H9 (cell line): ENCODE data around the gene RIT2. TPM values are rescaled to one million over a fixed set of nuclear protein-coding genes. Genes with fewer than 3 reads are reported as not detected.

ENCODE experiments used
- DNase-seq: peaks from one replicate; pipeline ENCODE4 v3.0.0-alpha.2; 2017
- H2AFZ ChIP-seq: one replicate; pipeline ENCODE4 v1.6.1; 2013; ENCODE audit warnings: mild to moderate bottlenecking, low read length, control low read depth, moderate library complexity
- H2AK5ac ChIP-seq: 2 replicates; pipeline ENCODE4 v1.6.1; 2013; ENCODE audit warnings: low read length, control low read depth, mixed read lengths; ENCODE audit not compliant: insufficient read length
- H2BK120ac ChIP-seq: one replicate; pipeline ENCODE4 v1.6.1; 2013; ENCODE audit warnings: low read depth, mild to moderate bottlenecking, low read length, control low read depth, inconsistent platforms; ENCODE audit not compliant: poor library complexity, severe bottlenecking
- H2BK12ac ChIP-seq: 2 replicates; pipeline ENCODE4 v1.6.1; 2013; ENCODE audit warnings: low read length, control low read depth, mixed read lengths, low read depth; ENCODE audit not compliant: insufficient read length
- H2BK15ac ChIP-seq: 2 replicates; pipeline ENCODE4 v1.6.1; 2013; ENCODE audit warnings: low read depth, low read length, control low read depth
- H2BK20ac ChIP-seq: one replicate; pipeline ENCODE4 v1.6.1; 2013; ENCODE audit warnings: low read depth, mild to moderate bottlenecking, low read length, control low read depth, inconsistent platforms; ENCODE audit not compliant: poor library complexity, severe bottlenecking
- H2BK5ac ChIP-seq: 2 replicates; pipeline ENCODE4 v1.6.1; 2013; ENCODE audit warnings: low read length, control low read depth, mixed read lengths; ENCODE audit not compliant: insufficient read length
- H3K14ac ChIP-seq: 2 replicates; pipeline ENCODE4 v1.6.1; 2013; ENCODE audit warnings: low read length, control low read depth; ENCODE audit not compliant: insufficient read depth
- H3K18ac ChIP-seq: 2 replicates; pipeline ENCODE4 v1.6.1; 2013; ENCODE audit warnings: low read depth, mild to moderate bottlenecking, mixed read lengths, low read length, control low read depth; ENCODE audit not compliant: insufficient read length
- H3K23ac ChIP-seq: 2 replicates; pipeline ENCODE4 v1.6.1; 2013; ENCODE audit warnings: low read length, control low read depth, mixed read lengths, low read depth; ENCODE audit not compliant: insufficient read length
- H3K23me2 ChIP-seq: 2 replicates; pipeline ENCODE4 v1.6.1; 2013; ENCODE audit warnings: low read depth, mild to moderate bottlenecking, mixed read lengths, low read length, control low read depth; ENCODE audit not compliant: insufficient read length, poor library complexity, severe bottlenecking
- H3K27ac ChIP-seq: 2 replicates; pipeline ENCODE4 v1.5.1; 2013; ENCODE audit warnings: low read length, control low read depth, mixed read lengths, low read depth; ENCODE audit not compliant: insufficient read length
- H3K27me3 ChIP-seq: 2 replicates; pipeline ENCODE4 v1.6.1; 2013; ENCODE audit warnings: low read length, control low read depth, inconsistent platforms; ENCODE audit not compliant: insufficient read depth
- H3K4ac ChIP-seq: 2 replicates; pipeline ENCODE4 v1.6.1; 2013; ENCODE audit warnings: low read depth, mild to moderate bottlenecking, control low read depth, inconsistent platforms, low read length, moderate library complexity
- H3K4me1 ChIP-seq: 2 replicates; pipeline ENCODE4 v1.6.1; 2013; ENCODE audit warnings: low read length, control low read depth, inconsistent platforms; ENCODE audit not compliant: insufficient read depth
- H3K4me2 ChIP-seq: 2 replicates; pipeline ENCODE4 v1.6.1; 2013; ENCODE audit warnings: low read length, control low read depth, mixed read lengths; ENCODE audit not compliant: insufficient read length, insufficient read depth
- H3K56ac ChIP-seq: 2 replicates; pipeline ENCODE4 v1.6.1; 2013; ENCODE audit warnings: low read depth, mild to moderate bottlenecking, mixed read lengths, low read length, control low read depth; ENCODE audit not compliant: insufficient read length
- H3K79me1 ChIP-seq: 2 replicates; pipeline ENCODE4 v1.6.1; 2013; ENCODE audit warnings: low read depth, mild to moderate bottlenecking, moderate library complexity, low read length, control low read depth, inconsistent platforms; ENCODE audit not compliant: insufficient read depth, poor library complexity, severe bottlenecking
- H3K79me2 ChIP-seq: 2 replicates; pipeline ENCODE4 v1.6.1; 2013; ENCODE audit warnings: low read length, control low read depth, inconsistent platforms; ENCODE audit not compliant: insufficient read depth
- H3K9ac ChIP-seq: 2 replicates; pipeline ENCODE4 v1.6.1; 2013; ENCODE audit warnings: low read length, control low read depth, mixed read lengths; ENCODE audit not compliant: insufficient read length; ENCODE audit errors: extremely low read depth
- H3K9me3 ChIP-seq: one replicate; pipeline ENCODE4 v1.6.1; 2013; ENCODE audit warnings: low read depth, low read length, inconsistent platforms; ENCODE audit not compliant: control insufficient read depth
- H3T11ph ChIP-seq: one replicate; pipeline ENCODE4 v1.6.1; 2013; ENCODE audit warnings: mild to moderate bottlenecking, low read length, control low read depth, inconsistent platforms
- H4K20me1 ChIP-seq: one replicate; pipeline ENCODE4 v1.6.1; 2013; ENCODE audit not compliant: control insufficient read depth, insufficient read length, insufficient read depth
- H4K5ac ChIP-seq: 2 replicates; pipeline ENCODE4 v1.6.1; 2013; ENCODE audit warnings: low read depth, mild to moderate bottlenecking, mixed read lengths, low read length, control low read depth; ENCODE audit not compliant: insufficient read length
- H4K8ac ChIP-seq: replicated peaks from 2 replicates; pipeline ENCODE4 v1.6.1; 2013; ENCODE audit warnings: low read length, control low read depth, mixed read lengths, low read depth; ENCODE audit not compliant: insufficient read length
- H4K91ac ChIP-seq: 2 replicates; pipeline ENCODE4 v1.6.1; 2013; ENCODE audit warnings: low read depth, mild to moderate bottlenecking, moderate library complexity, mixed read lengths, low read length, control low read depth; ENCODE audit not compliant: insufficient read length
- H3K27ac Mint-ChIP-seq, 3 experiments: 2 replicates in 2 of 3; 3 replicates in 1 of 3; pipeline ENCODE4 v1.8.0; 2020 to 2021; ENCODE audit warnings: mixed read lengths in 3 of 3, mild to moderate bottlenecking in 1 of 3, moderate library complexity in 1 of 3
- H3K27me3 Mint-ChIP-seq: 2 replicates; pipeline ENCODE4 v1.8.0; 2021; ENCODE audit warnings: low read depth, mild to moderate bottlenecking, moderate library complexity, mixed read lengths
- H3K36me3 Mint-ChIP-seq, 3 experiments: 2 replicates in 2 of 3; 3 replicates in 1 of 3; pipeline ENCODE4 v1.8.0; 2020 to 2021; ENCODE audit warnings: low read depth in 3 of 3, mixed read lengths in 3 of 3; ENCODE audit not compliant: insufficient read depth in 1 of 3
- H3K4me1 Mint-ChIP-seq, 2 experiments: 2 replicates each; pipeline ENCODE4 v1.8.0; 2020; ENCODE audit warnings: mixed read lengths in 2 of 2
- H3K4me3 Mint-ChIP-seq, 2 experiments: 2 replicates in 1 of 2; 3 replicates in 1 of 2; pipeline ENCODE4 v1.8.0; 2020 to 2021; ENCODE audit warnings: mild to moderate bottlenecking in 2 of 2, mixed read lengths in 2 of 2, moderate library complexity in 1 of 2
- H3K9me3 Mint-ChIP-seq, 2 experiments: 2 replicates in 1 of 2; 3 replicates in 1 of 2; pipeline ENCODE4 v1.8.0; 2020; ENCODE audit warnings: mild to moderate bottlenecking in 2 of 2, mixed read lengths in 2 of 2, moderate library complexity in 1 of 2
- WGBS: extraction: QIAGEN DNeasy Blood & Tissue Kit; methylation state at CpG from one replicate; pipeline ENCODE4 v1.1.7; 2013; ENCODE audit warnings: missing lambda C conversion rate, low lambda C conversion rate, mixed read lengths; ENCODE audit not compliant: insufficient read length; ENCODE audit errors: extremely low coverage; 5-methylcytosine and 5-hydroxymethylcytosine counted together
- total RNA-seq: library from RNA; stranded (reverse); gene quantifications from 2 replicates; pipeline ENCODE4 v1.2.1, GENCODE V29; 2021
- TF ChIP-seq, protein P1 (sequence below): fragments of 200-600 bp; sonication (generic); conservative IDR thresholded peaks from 3 replicates; pipeline ENCODE4 v1.8.0; 2021; ENCODE audit warnings: antibody characterized with exemption, mild to moderate bottlenecking

RIT2 gene
- total RNA-seq, 1 experiment from 2014 or later: 1.2 TPM

- no peaks in the 10 kb centered on the region for H4K20me1 ChIP-seq
- no peak overlapping the region for H2AK5ac ChIP-seq
- WGBS: no CpG with 5 or more reads among the region's 2 CpGs
- H3K23me2 ChIP-seq: no peaks in the 10 kb centered on the region
- H3K4me1 Mint-ChIP-seq: peaks cover 13 to 15% of the 10 kb centered on the region in 2 experiments
- no peaks in the 10 kb centered on the region for H3K79me1 ChIP-seq
- no peaks in the 10 kb centered on the region; a peak in 1 of 5 replicates for H3K9me3 Mint-ChIP-seq
- H3K4me3 Mint-ChIP-seq: no peak overlapping the region
- H3K36me3 Mint-ChIP-seq: no peaks in the 10 kb centered on the region; a peak in 1 of 7 replicates
- no peak overlapping the region for H4K8ac ChIP-seq
- H2BK15ac ChIP-seq: no peak overlapping the region
- no peak overlapping the region for H2BK20ac ChIP-seq
- DNase-seq: no peak
- H2BK5ac ChIP-seq: no peak overlapping the region
- no peak overlapping the region for H4K5ac ChIP-seq
- no peak overlapping the region for H3K27ac ChIP-seq
- no peaks in the 10 kb centered on the region for H3K27me3 ChIP-seq
- no peak overlapping the region for H3T11ph ChIP-seq
- H3K4ac ChIP-seq: no peak overlapping the region
- no peak overlapping the region for H3K23ac ChIP-seq
- no peak overlapping the region for H3K18ac ChIP-seq
- H3K27ac Mint-ChIP-seq: no peak overlapping the region
- H4K91ac ChIP-seq: no peak overlapping the region
- H3K14ac ChIP-seq: no peak overlapping the region
- H2AFZ ChIP-seq: no peak overlapping the region
- H3K4me1 ChIP-seq: no peaks in the 10 kb centered on the region
- no peak overlapping the region for H3K4me2 ChIP-seq
- TF ChIP-seq, protein P1, sequence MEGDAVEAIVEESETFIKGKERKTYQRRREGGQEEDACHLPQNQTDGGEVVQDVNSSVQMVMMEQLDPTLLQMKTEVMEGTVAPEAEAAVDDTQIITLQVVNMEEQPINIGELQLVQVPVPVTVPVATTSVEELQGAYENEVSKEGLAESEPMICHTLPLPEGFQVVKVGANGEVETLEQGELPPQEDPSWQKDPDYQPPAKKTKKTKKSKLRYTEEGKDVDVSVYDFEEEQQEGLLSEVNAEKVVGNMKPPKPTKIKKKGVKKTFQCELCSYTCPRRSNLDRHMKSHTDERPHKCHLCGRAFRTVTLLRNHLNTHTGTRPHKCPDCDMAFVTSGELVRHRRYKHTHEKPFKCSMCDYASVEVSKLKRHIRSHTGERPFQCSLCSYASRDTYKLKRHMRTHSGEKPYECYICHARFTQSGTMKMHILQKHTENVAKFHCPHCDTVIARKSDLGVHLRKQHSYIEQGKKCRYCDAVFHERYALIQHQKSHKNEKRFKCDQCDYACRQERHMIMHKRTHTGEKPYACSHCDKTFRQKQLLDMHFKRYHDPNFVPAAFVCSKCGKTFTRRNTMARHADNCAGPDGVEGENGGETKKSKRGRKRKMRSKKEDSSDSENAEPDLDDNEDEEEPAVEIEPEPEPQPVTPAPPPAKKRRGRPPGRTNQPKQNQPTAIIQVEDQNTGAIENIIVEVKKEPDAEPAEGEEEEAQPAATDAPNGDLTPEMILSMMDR: no peak
- no peak overlapping the region for H3K9ac ChIP-seq
- no peak overlapping the region for H3K56ac ChIP-seq
- no peaks in the 10 kb centered on the region for H3K9me3 ChIP-seq
- no peaks in the 10 kb centered on the region for H3K27me3 Mint-ChIP-seq
- H2BK12ac ChIP-seq: no peak overlapping the region
- H2BK120ac ChIP-seq: no peak overlapping the region
- no peaks in the 10 kb centered on the region for H3K79me2 ChIP-seq
Observed at GRCh38 chr18:42801706-42802105, 313.8 kb downstream of the RIT2 start.
